HepG2 (cell line): Measurements from ENCODE around the gene SOX12. TPM values are rescaled to one million over a fixed set of nuclear protein-coding genes. Genes with fewer than 3 reads are reported as not detected.

Source experiments
- ETS1 ChIP-seq: sonication (generic); formaldehyde crosslinking; IDR thresholded peaks from 2 replicates; pipeline ENCODE4 v1.4.0; 2020; ENCODE audit warnings: missing genetic modification reagents
- FOXP1 ChIP-seq, 2 experiments: fragments of 450-650 bp in 1 of 2; IDR thresholded peaks; 2 replicates each; pipeline ENCODE4 v1.6.1; 2017 to 2018; ENCODE audit warnings: antibody characterized with exemption in 1 of 2
- HMGXB4 ChIP-seq, 2 experiments: sonication (generic) in 1 of 2; formaldehyde crosslinking in 1 of 2; IDR thresholded peaks; 2 replicates each; pipeline versions ENCODE4 v1.4.0 to v1.6.1; 2018 to 2020; ENCODE audit warnings: missing genetic modification reagents in 2 of 2, borderline replicate concordance in 1 of 2, low read depth in 1 of 2, mild to moderate bottlenecking in 1 of 2, missing biosample characterization in 1 of 2
- IKZF1 ChIP-seq: fragments of 450-650 bp; IDR thresholded peaks from 2 replicates; pipeline ENCODE4 v1.7.1; 2016
- MTA1 ChIP-seq: sonication (generic); formaldehyde crosslinking; IDR thresholded peaks from 2 replicates; pipeline ENCODE4 v1.4.0; 2020; ENCODE audit warnings: missing genetic modification reagents, mild to moderate bottlenecking, borderline replicate concordance
- NCOA2 ChIP-seq: sonication (generic); formaldehyde crosslinking; IDR thresholded peaks from 2 replicates; pipeline ENCODE4 v1.8.0; 2022; ENCODE audit warnings: inconsistent platforms
- NRL ChIP-seq: sonication (generic); formaldehyde crosslinking; IDR thresholded peaks from 2 replicates; pipeline ENCODE4 v1.5.0; 2020; ENCODE audit warnings: missing genetic modification reagents, mild to moderate bottlenecking, moderate library complexity, borderline replicate concordance
- PHB2 ChIP-seq: fragments of 450-650 bp; IDR thresholded peaks from 2 replicates; pipeline ENCODE4 v1.6.1; 2018; ENCODE audit not compliant: partially characterized antibody
- RAD21 ChIP-seq: fragments of 450-650 bp; formaldehyde crosslinking; IDR thresholded peaks from 2 replicates; pipeline ENCODE4 v1.5.0; 2020; ENCODE audit warnings: mild to moderate bottlenecking
- TFAP4 ChIP-seq: sonication (generic); IDR thresholded peaks from 2 replicates; pipeline ENCODE4 v1.6.1; 2016; ENCODE audit warnings: low read depth, borderline replicate concordance
- ZFP1 ChIP-seq: IDR thresholded peaks from 2 replicates; pipeline ENCODE4 v1.6.1; 2016
- ZNF280B ChIP-seq: sonication (generic); formaldehyde crosslinking; IDR thresholded peaks from 2 replicates; pipeline ENCODE4 v1.5.0; 2020; ENCODE audit warnings: missing genetic modification reagents, mild to moderate bottlenecking, borderline replicate concordance
- ZNF484 ChIP-seq: sonication (generic); formaldehyde crosslinking; IDR thresholded peaks from 2 replicates; pipeline ENCODE4 v1.5.1; 2020; ENCODE audit warnings: mild to moderate bottlenecking, low read depth, missing genetic modification reagents, borderline replicate concordance
- ZNF496 ChIP-seq: sonication (generic); formaldehyde crosslinking; IDR thresholded peaks from 2 replicates; pipeline ENCODE4 v1.8.1; 2023; ENCODE audit warnings: mild to moderate bottlenecking, moderate library complexity, missing genetic modification reagents; ENCODE audit not compliant: insufficient replicate concordance
- ZNF503 ChIP-seq: sonication (generic); formaldehyde crosslinking; IDR thresholded peaks from 2 replicates; pipeline ENCODE4 v1.4.0; 2020; ENCODE audit warnings: missing genetic modification reagents
- ZNF782 ChIP-seq: sonication (generic); formaldehyde crosslinking; IDR thresholded peaks from 2 replicates; pipeline ENCODE4 v1.4.0; 2020; ENCODE audit warnings: missing genetic modification reagents, mild to moderate bottlenecking, borderline replicate concordance
- ZXDC ChIP-seq: sonication (generic); formaldehyde crosslinking; IDR thresholded peaks from 2 replicates; pipeline ENCODE4 v1.5.0; 2020; ENCODE audit warnings: mild to moderate bottlenecking, missing genetic modification reagents
- polyA plus RNA-seq, 8 experiments: library from polyadenylated mRNA; depleted of rRNA in 3 of 8; stranded (reverse) in 7 of 8; unstranded in 1 of 8; fragments of >200 nt; fragmentation: Illumina TruSeq in 4 of 8; extraction: Trizol in 4 of 8; gene quantifications; 2 replicates each; pipeline versions ENCODE4 v1.2.1 to v1.2.3, GENCODE V29; 2011 to 2016; ENCODE audit warnings: low read depth in 4 of 8, missing spikeins in 1 of 8, mixed read lengths in 1 of 8; ENCODE audit not compliant: insufficient read depth in 1 of 8
- total RNA-seq, 5 experiments: library from RNA; depleted of rRNA; stranded (reverse); fragments of >200 nt; fragmentation: Illumina TruSeq; extraction: Trizol; gene quantifications; 2 replicates each; pipeline ENCODE4 v1.2.3, GENCODE V29; 2016; ENCODE audit warnings: low read depth in 1 of 5

The SOX12 gene
- total and polyA plus RNA-seq, 2 of the 13 experiments (the other 11 are each of a cell fraction or from before 2014, with no cell fraction given), result 10.0 to 18.7 TPM

- TF ChIP-seq ZXDC (CRISPR knock-in tag) (no peak; the same call in none of the 2 replicates), PHB2 (no peak), TFAP4 (peak; percentile 66; the same call in 1 of the 2 replicates), ZFP1 (CRISPR knock-in tag) (0 out of 2 replicates have a peak, but pooled peaks have one; percentile 15), ZNF782 (0 out of 2 replicates have a peak, but pooled peaks have one; percentile 84), ETS1 (no peak), ZNF484 (CRISPR knock-in tag) (0 out of 2 replicates have a peak, but pooled peaks have one; percentile 68), NRL (no peak; the same call in 1 of the 2 replicates), MTA1 (CRISPR knock-in tag) (peak; percentile 94), ZNF496 (no peak), RAD21 (CRISPR knock-in tag) (peak; percentile 14), HMGXB4 (CRISPR knock-in tag; IDR thresholded peaks at IDR 0.05; ENCODE audit: borderline replicate concordance in 1 of 2, low read depth in 1 of 2) (peak in 1 of 2 experiments; percentile 72; a peak in 3 of 4 replicates), IKZF1 (no peak), FOXP1 (IDR thresholded peaks at IDR 0.05) (no peak), FOXP1 (CRISPR knock-in tag; IDR thresholded peaks at IDR 0.05) (no peak), NCOA2 (no peak), ZNF280B (CRISPR knock-in tag) (no peak; the same call in 1 of the 2 replicates), ZNF503 (CRISPR knock-in tag) (no peak)
Measured at GRCh38 chr20:297925-298775, 27.2 kb upstream of the SOX12 start (continued).
